Measurements from ENCODE around the gene SSBP3. TPM values are rescaled to one million over a fixed set of nuclear protein-coding genes. Genes with fewer than 3 reads are reported as not detected.

Gene SSBP3
- total and polyA plus RNA-seq, 9 of the 15 experiments (the other 6 are each of a cell fraction or from before 2014, with no cell fraction given): 8.7 to 108 (median 33.8) TPM

- BruUV-seq (replicated peaks): no TSS peak
- Histone ChIP-seq H3K9me1 (ENCODE audit: control insufficient read depth, insufficient read depth, low read length) (no peaks in the 10 kb centered on the region), H3K27ac (ENCODE audit: extremely low read depth, low read depth, low read length) (no peak overlapping the region), H3K27me3 (ENCODE audit: control insufficient read depth in 2 of 2, insufficient read depth in 2 of 2, low read length in 2 of 2) (no peaks in the 10 kb centered on the region), H3K4me2 (ENCODE audit: insufficient read depth, low read length) (no peak overlapping the region), H3K9me3 (replicated peaks; ENCODE audit: control insufficient read depth, insufficient read depth, low read depth, low read length) (no peaks in the 10 kb centered on the region), H3K4me3 (no peak overlapping the region), H3K4me1 (replicated peaks in 1 of 2; ENCODE audit: control insufficient read depth in 2 of 2, insufficient read depth in 2 of 2, low read length in 2 of 2) (no peaks in the 10 kb centered on the region), H3K9ac (ENCODE audit: insufficient read depth in 1 of 2, low read depth in 2 of 2, low read length in 2 of 2) (no peak overlapping the region), H3K79me2 (ENCODE audit: control insufficient read depth, insufficient read depth, low read length) (no peaks in the 10 kb centered on the region), H3K36me3 (ENCODE audit: control insufficient read depth, insufficient read depth, low read length) (no peaks in the 10 kb centered on the region), H4K20me1 (replicated peaks; ENCODE audit: control insufficient read depth, insufficient read depth, low read length) (no peaks in the 10 kb centered on the region), H2AFZ (ENCODE audit: low read depth, low read length) (no peak overlapping the region)
- intact Hi-C loops (cut with micrococcal nuclease): no loop called here
- 38% methylated on average over 6 of the region's 6 CpGs for WGBS (ENCODE audit: insufficient coverage, low coverage, missing lambda C conversion rate)
- peak; percentile 69 for TF ChIP-seq C11orf30 (IDR thresholded peaks at IDR 0.05; ENCODE audit: low read depth)
- no peak for TF ChIP-seq SP2 (IDR thresholded peaks at IDR 0.05; ENCODE audit: extremely low read depth, low read depth, low read length, poor library complexity, severe bottlenecking)
- TF ChIP-seq ZNF316 (IDR thresholded peaks at IDR 0.05): peak; percentile 85
- TF ChIP-seq GTF3C2 (IDR thresholded peaks at IDR 0.05; ENCODE audit: borderline replicate concordance, extremely low read depth, insufficient read length): no peak
- TF ChIP-seq RBM39 (optimal IDR thresholded peaks at IDR 0.05; ENCODE audit: low read depth, low read length): no peak
- ATAC-seq (no peak), FAIRE-seq (no peak), DNase-seq (ENCODE audit: extremely low read depth in 1 of 4, low spot score in 3 of 4) (no peak)
- ChIA-PET CTCF (ENCODE audit: low intra/inter-chr PET ratio) (no interaction called here), POLR2A (interaction anchor here (0.9 to 1.4 kb wide), 2 partner anchors 8 to 13 kb away, joined by 3 to 5 read pairs; no protein-coding TSS in a partner anchor)
- in situ Hi-C loops (cut with MboI): no loop called here
Observed at GRCh38 chr1:54437783-54438182, 31.6 kb upstream of the SSBP3 start.
